Endometrium (tissue), 2 donors: ENCODE results near the gene L3MBTL4.

Source experiments
- FAIRE-seq: peaks from 2 replicates; lab custom pipeline; 2012; peaks lifted over from hg19 to GRCh38; lab: Jason Lieb, UNC
- donor health status: control.
- donor health status: control.

Gene L3MBTL4

GRCh38 chr18:6251084-6251483, 163.6 kb downstream of the L3MBTL4 start:
- no peak for FAIRE-seq

DNA sequence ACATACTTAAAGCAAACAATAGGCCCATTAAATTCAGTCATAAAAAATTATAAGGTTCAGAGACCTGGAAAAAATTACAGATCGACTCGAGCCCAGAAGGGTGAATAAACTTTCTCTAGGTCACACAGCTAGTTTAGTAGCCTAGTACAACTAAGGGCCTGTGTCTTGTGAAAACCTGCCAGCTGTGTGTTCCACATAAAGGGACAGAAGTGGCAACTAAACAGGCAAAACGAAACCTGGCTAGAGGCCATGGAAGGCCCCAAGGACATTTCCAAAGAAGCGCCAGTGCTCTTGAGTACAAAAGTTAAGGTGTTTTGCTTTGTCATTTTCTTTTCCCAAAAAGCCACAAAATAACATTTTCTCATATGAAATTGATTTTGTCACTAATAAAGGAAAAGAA, 164.9 kb downstream of the L3MBTL4 start:
- FAIRE-seq = no peak

DNA sequence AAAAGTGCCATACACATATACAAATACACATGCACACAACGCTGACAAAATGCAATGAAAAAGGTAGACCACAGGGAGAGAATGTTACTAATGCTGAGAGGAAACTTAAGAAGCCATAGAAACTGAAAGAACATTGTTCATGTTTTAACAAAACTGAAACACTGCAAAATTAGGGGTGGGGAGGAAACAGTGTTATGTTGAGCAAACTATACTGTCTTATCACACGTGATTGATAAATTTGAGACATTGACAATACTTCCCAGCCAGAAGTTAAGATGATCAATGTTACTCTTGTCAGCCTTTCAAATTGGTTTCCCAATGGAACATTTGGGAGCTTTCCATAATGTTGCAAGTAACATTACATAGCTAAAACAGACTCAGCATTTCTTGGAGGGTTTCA, 165.5 kb downstream of the L3MBTL4 start:
- FAIRE-seq = no peak

DNA sequence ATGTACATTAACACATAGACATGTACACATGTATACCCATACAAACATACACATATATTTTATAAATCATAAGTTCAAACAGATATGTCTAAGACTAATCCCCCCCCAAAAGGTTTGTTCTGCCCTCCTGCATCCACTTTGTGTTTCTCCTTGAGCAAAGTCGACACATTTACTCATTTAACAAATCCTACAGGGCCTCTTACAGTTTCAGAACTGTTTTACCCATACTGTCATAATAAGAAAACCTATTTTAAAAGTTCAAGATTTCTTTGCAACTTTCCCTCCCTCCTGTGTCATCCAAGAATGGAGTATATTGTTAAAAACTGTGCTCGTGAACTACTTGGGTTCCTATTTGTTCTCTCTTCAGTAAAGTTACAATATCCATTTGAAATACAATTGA, 166.7 kb downstream of the L3MBTL4 start:
- no peak for FAIRE-seq

- FAIRE-seq = no peak
Observed at GRCh38 chr18:6242004-6242403, 172.7 kb downstream of the L3MBTL4 start.

DNA sequence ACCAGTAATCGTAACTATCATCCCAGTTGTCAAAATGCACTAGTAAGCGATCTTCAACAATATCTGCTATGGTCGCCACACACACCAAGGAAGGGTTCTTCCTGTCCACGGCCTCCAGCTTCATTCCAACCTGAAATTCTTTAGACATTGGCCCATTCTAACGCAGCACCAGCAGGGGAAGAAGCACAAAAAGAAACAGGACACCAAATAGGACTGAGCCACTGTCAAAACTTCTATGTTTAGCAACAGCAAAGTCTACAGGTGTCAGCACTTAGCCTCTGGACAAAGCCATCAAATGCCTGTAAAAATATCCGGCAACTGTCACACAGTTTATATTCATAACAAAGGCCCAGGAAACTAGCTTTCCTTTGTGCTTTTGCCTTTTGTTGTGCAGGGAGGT, 175.0 kb downstream of the L3MBTL4 start:
- FAIRE-seq = no peak

- no peak for FAIRE-seq
Observed at GRCh38 chr18:6236258-6236657, 178.5 kb downstream of the L3MBTL4 start.

DNA sequence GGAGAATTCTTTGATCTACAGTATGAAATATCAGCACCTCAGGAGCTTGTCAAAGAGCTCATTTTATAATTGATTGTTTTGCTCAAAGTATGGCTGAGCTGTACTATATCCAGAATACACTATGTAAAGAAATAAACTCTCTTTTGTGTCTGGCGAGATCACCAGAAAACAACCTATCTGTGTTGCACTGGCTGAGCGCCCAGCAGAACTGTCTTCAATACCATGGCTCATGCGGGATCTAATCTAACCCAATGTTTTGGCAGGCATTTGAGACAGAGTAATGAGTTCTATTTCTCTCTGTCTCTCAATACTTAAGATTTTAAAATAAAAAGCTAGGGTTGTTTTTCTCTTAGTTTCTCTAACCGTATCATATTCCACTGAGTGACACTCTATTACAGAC, 192.4 kb downstream of the L3MBTL4 start:
- no peak for FAIRE-seq

DNA sequence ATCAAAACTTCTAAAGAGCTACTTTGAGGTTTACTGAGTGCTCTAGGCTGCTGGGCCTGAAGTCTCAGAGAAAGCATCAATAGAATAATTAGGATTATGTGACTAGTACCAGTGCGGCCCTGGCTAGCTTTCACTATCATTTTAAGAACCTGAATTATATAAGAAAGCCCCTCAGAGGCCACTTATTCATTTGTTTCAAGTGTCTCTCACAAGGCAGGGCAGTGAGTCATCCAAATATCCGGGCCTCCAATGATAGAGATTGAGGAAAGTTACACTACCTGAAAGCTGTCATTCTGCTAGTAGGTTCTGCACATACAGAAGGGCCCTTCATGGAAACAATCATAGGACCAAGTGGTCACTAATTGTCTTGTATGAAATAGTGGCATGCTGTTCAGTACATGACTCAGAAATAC, 193.1 kb downstream of the L3MBTL4 start:
- no peak for FAIRE-seq

GRCh38 chr18:6220129-6220528, 194.6 kb downstream of the L3MBTL4 start:
- no peak for FAIRE-seq

- FAIRE-seq = no peak
Observed at GRCh38 chr18:6219116-6219717, 195.5 kb downstream of the L3MBTL4 start.

GRCh38 chr18:6215888-6216287, 198.8 kb downstream of the L3MBTL4 start:
- no peak for FAIRE-seq

GRCh38 chr18:6211174-6211504, 203.6 kb downstream of the L3MBTL4 start:
- no peak for FAIRE-seq

DNA sequence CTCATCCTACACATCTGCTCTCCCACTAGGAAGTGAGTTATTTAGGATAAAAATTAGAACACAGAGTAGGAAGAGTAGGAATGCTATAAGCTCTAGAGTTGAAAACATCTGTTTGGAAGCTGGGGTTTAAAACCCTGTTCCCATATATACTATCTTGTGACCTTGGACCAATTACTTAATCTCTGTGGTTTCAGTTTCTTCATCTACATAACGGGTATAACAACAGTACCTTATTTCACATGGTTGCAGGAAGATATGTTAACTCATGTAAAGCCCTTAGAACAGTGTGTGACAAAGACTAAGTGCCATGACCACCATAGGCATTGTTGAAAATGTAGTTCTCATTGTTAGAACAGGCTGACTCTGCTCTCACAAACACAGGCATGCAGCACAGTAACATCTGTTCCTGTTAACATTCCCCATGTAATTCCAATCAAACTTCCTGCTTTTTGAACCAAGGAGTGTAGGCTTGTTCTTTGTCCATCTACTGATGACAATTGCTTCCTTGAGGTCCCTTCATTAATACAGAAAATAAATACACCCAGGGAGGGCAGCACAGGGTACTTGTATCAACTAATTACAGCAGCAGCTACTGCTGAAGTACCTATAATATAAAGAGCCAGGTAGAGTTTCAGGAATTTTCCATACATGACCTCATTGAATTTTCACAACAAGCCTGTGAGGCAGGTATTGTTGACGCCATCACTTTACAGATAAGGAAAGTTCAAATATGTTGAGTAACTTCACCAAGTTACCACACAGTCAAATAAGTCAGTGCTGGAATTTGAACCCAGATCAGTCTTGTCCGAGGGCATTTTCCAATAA, 204.2 kb downstream of the L3MBTL4 start:
- no peak for FAIRE-seq

DNA sequence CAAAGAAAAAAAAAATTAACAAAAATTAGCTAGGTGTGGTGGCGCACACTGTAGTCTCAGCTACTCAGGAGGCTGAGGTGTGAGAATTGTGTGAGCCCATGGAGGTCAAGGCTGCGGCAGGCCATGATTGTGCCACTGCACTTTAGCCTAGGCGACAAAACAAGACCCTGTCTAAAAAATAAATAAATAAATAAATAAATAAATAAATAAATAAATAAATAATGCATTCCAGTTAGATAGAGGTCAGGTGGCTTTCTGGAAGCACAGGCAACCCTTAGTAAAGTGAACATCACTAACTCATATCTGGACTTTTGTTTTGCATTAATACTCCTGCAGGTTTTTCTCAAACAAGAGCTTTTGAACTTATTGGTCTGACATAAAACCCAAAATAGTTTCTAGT, 206.8 kb downstream of the L3MBTL4 start:
- FAIRE-seq = no peak

GRCh38 chr18:6207116-6207515, 207.6 kb downstream of the L3MBTL4 start:
- FAIRE-seq = no peak

DNA sequence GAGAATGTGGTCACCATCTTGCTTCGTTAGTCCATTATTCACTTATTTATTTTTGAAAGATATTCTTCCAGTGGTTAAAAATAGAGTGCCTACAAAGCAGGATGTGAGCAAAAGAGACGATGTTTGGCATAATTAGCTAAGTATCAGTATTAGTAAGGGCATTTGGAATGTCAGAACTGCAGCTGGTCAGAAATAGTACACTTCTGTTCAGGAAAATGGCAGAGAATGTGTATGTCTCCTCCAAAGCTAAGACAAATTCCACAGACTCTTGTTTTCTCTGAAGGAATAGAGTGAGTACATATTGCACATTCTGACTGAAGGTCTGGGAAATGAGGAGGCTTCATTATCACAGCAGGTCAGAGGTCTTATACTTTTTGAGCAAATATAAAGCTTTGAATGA, 209.0 kb downstream of the L3MBTL4 start:
- FAIRE-seq = no peak

DNA sequence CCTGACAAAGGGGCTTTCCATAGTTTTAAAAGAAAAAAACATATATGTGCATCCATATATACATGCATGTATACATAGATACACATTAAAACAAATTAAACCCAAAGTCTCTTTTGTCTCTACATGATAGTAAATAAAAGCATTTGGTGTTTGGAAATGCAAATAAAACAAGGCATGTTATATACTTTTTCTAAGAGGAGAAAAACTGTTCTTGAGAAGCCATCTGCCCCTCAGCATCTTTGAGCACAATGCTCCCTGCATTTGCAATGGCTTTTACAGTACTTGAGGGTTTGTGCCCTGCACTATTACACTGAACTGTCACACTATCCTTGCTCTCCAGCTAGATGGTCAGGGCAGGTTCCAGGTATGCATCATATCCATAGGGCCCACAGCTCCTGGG, 210.2 kb downstream of the L3MBTL4 start:
- no peak for FAIRE-seq

DNA sequence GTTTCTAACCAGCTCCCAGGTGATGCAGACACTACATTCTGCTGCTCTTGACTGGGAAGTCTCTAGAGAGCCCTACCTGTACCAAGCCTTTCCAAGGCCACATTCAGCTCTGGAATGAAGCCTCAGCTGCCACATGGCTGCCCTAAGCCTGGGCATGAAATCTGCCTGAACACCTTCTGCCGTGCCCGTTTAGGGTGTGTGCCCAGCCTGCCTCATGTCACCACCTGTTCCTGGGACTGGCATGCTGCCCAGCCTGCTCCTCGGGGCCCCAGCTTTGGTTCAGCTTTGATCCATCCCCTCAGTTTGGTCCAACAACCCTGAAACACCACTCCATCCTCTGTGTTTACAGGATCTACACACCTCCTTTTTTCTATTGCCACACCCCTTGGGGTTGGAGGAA, 210.9 kb downstream of the L3MBTL4 start:
- FAIRE-seq = no peak

GRCh38 chr18:6202861-6203260, 211.8 kb downstream of the L3MBTL4 start:
- FAIRE-seq = no peak

DNA sequence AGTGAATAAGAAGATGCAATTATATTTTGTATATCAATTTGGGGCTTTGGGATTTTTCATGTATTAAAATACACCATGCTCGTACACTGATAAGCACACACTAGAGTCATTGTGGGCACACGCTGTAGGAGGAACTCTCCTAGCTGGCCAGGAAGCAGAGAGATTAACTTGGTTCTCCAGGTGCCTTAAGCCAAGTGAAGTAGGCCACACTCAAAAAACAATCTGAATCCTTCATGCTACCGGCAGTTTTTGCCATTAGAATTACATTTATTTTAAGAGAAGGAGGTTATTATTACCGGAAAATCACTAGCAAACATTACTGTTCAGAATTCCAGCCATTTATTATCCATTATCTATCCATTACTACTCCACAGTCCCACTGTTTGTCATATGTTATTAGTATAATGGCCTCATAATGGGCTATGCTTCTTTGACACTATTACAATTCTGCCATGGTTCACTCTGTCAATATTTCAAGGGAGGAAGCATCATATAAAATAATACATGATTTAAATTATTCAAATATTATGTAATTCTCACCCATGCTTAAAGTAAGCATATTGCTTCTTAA, 214.4 kb downstream of the L3MBTL4 start:
- no peak for FAIRE-seq

DNA sequence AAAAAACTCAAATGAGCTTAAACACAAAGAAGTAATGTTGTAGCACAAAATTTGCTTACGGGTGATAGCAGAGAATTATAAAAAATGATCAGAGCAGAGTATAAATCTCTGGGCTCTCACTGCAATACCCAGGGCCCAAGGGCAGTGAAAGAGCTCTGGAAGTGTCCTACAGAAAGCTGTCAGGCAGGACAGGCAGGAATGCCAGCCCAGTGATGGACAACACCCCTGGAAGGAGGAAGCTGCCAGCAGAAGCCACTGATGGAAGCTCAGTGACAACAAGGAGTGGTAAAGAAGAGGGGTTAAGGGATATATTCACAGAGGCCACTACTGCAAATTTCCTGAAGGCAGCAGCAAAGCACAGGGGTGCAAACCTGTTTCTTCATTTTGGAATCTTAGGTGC, 214.9 kb downstream of the L3MBTL4 start:
- FAIRE-seq = no peak

- FAIRE-seq = no peak
Observed at GRCh38 chr18:6198585-6198984, 216.1 kb downstream of the L3MBTL4 start.

- no peak for FAIRE-seq
Observed at GRCh38 chr18:6194640-6195039, 220.1 kb downstream of the L3MBTL4 start.
